MM.1S (cell line): ENCODE data around the gene RAB44.

Experiments used
- DNase-seq: peaks from one replicate; pipeline ENCODE4 v3.0.0-alpha.2; 2015
- H2AFZ ChIP-seq: fragments of 300-600 bp; sonication (generic); 2 replicates; pipeline ENCODE4 v1.6.0; 2016; ENCODE audit warnings: antibody characterized with exemption, low read length
- H3F3A ChIP-seq: fragments of 300-600 bp; sonication (generic); 2 replicates; pipeline ENCODE4 v1.6.1; 2016; ENCODE audit warnings: mild to moderate bottlenecking, antibody characterized with exemption, low read length, moderate library complexity, mixed read lengths; ENCODE audit not compliant: insufficient read depth
- H3K27ac ChIP-seq: fragments of 300-600 bp; sonication (generic); 2 replicates; pipeline ENCODE4 v1.5.1; 2016; ENCODE audit warnings: mild to moderate bottlenecking, low read length
- H3K27me3 ChIP-seq: fragments of 300-600 bp; sonication (generic); replicated peaks from 2 replicates; pipeline ENCODE4 v1.6.0; 2016; ENCODE audit warnings: low read length; ENCODE audit not compliant: insufficient read depth
- H3K36me3 ChIP-seq: fragments of 300-600 bp; sonication (generic); replicated peaks from 2 replicates; pipeline ENCODE4 v1.6.1; 2016; ENCODE audit warnings: mild to moderate bottlenecking, low read length, mixed read lengths; ENCODE audit not compliant: insufficient read depth
- H3K4me1 ChIP-seq: fragments of 300-600 bp; sonication (generic); 2 replicates; pipeline ENCODE4 v1.6.1; 2016; ENCODE audit warnings: low read length, mixed read lengths
- H3K4me2 ChIP-seq: fragments of 300-600 bp; sonication (generic); 2 replicates; pipeline ENCODE4 v1.6.0; 2016; ENCODE audit warnings: low read depth, low read length
- H3K4me3 ChIP-seq: fragments of 300-600 bp; sonication (generic); 2 replicates; pipeline ENCODE4 v1.5.1; 2016; ENCODE audit warnings: low read length, mixed read lengths
- H3K79me2 ChIP-seq: fragments of 300-600 bp; sonication (generic); 2 replicates; pipeline ENCODE4 v1.6.1; 2016; ENCODE audit warnings: mixed run types, low read length, mixed read lengths
- H3K9ac ChIP-seq: fragments of 300-600 bp; sonication (generic); 2 replicates; pipeline ENCODE4 v1.6.1; 2016; ENCODE audit warnings: low read length, mixed read lengths
- H3K9me2 ChIP-seq: fragments of 300-600 bp; sonication (generic); replicated peaks from 2 replicates; pipeline ENCODE4 v1.6.1; 2016; ENCODE audit warnings: mild to moderate bottlenecking, low read length, mixed read lengths; ENCODE audit not compliant: insufficient read depth
- H3K9me3 ChIP-seq: fragments of 300-600 bp; sonication (generic); replicated peaks from 2 replicates; pipeline ENCODE4 v1.6.1; 2016; ENCODE audit warnings: mild to moderate bottlenecking, low read length, mixed read lengths; ENCODE audit not compliant: insufficient read depth
- H4K20me1 ChIP-seq: fragments of 300-600 bp; sonication (generic); 2 replicates; pipeline ENCODE4 v1.6.1; 2016; ENCODE audit warnings: mild to moderate bottlenecking, low read length, moderate library complexity, mixed read lengths; ENCODE audit not compliant: insufficient read depth
- CTCF ChIP-seq: fragments of 300-600 bp; sonication (generic); IDR thresholded peaks from 2 replicates; pipeline ENCODE4 v1.5.1; 2016; ENCODE audit warnings: antibody characterized with exemption, low read length, mixed read lengths
- EZH2 ChIP-seq: fragments of 300-600 bp; sonication (generic); optimal IDR thresholded peaks from 2 replicates; pipeline ENCODE3; 2017; ENCODE audit warnings: low read depth, mild to moderate bottlenecking, antibody characterized with exemption, low read length, mixed read lengths
- EZH2phosphoT487 ChIP-seq: fragments of 300-600 bp; sonication (generic); IDR thresholded peaks from 2 replicates; pipeline ENCODE4 v1.6.1; 2018; ENCODE audit warnings: antibody characterized with exemption, low read length

The RAB44 gene

DNA sequence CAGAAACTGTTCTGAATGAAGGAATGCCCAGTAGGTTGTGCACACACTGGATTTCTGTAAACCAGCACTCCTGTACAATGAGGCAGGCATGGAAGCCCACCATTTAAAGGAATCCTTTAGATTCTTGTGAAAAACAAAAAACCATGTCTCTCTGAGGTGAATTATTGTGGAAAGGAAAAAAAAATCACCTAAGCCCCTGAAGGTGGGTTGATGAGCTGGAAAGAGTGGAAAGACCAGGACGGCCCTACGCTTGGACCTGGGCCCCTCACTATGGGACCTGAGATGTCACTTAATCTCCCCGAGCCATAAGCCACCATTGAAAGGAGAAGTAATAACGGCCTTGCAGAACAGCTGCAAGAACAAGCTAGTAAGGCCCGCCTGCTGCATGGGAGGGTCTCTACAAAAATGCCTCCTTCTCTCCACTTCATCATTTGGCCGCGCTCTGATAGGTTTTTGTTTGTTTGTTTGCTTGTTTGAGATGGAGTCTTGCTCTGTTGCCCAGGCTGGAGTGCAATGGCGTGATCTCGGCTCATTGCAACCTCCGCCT, 68.8 kb downstream of the RAB44 start:
- TF ChIP-seq CTCF, result no peak
- TF ChIP-seq EZH2, result no peak
- no peak for TF ChIP-seq EZH2phosphoT487
- Histone ChIP-seq H3K27me3 (no peaks in the 10 kb centered on the region), H3K9me2 (no peaks in the 10 kb centered on the region), H3K36me3 (no peaks in the 10 kb centered on the region), H3K79me2 (no peaks in the 10 kb centered on the region), H3K4me2 (no peak overlapping the region), H3K4me1 (peaks cover 9% of the 10 kb centered on the region), H3K27ac (no peak overlapping the region), H3K9me3 (no peaks in the 10 kb centered on the region), H3F3A (no peaks in the 10 kb centered on the region), H4K20me1 (no peaks in the 10 kb centered on the region), H3K9ac (no peak overlapping the region), H2AFZ (0 out of 2 replicates have a peak overlapping the region, but pooled peaks have one; percentile 0), H3K4me3 (no peak overlapping the region)
- DNase-seq, result no peak

DNA sequence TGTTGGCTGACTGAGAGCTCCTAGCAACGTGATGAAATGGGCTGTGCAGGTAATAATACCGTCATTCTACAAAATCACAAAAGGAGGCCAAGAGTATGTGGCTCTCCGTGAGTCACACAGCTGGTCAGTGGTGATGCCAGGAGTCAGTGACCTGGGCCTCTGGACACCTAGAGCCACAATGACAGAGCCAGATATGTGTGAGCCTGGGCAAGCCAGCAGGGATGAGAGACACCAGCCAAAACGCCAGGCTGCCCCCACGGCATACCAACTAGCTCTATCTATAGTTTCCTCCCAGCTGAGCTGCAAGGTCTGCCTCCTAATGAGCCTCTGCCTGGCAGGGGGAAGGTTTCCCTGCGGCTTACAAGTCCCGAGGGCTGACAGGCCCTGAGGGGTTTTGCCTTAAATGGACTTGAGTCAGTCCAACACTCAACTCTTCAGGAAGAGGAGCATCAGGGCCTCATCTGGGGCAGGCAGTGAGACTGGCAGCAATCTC, 71.6 kb downstream of the RAB44 start:
- Histone ChIP-seq H3K4me2 (no peak overlapping the region), H3K27ac (no peak overlapping the region)

DNA sequence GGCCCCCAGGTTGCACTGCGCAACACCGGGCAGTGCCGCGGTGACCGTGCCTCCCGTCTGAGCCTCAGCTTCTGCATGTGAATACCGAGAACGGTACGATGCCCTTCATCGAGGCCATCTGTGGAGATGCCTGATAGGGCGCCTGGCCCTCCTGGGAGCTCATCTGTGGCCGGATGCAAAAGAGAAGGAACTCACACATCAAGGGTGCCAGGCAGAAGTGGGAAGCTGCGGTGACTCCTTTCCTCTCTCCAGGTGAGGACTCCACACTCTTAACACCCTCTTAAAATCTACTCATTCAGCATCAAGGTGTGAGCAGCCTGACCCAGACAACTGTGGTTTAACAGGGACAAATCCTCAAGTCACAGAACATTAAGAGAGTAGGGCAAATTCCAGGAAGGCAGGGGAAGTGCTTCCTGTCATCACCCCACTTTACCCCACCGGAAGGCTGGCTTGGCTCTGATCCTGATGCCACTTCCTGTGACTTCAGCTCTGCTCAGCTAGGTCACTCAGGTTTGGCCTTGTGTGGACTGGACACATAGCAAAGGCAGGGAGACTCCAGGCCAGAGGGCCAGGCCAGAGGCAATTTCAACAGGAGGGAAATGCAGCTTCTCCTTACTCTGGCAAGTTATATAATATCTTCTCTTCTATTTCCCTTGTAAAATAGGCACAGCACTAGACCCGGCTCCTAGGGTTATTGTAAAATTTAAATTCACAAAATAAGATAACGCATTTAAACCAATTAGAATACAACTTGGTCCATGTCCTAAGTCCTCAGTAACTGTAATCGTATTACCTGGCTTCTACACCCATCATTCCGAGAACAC, 72.3 kb downstream of the RAB44 start:
- H3K9me2 ChIP-seq, result no peaks in the 10 kb centered on the region
- peaks cover 9% of the 10 kb centered on the region for H3K4me1 ChIP-seq
- no peaks in the 10 kb centered on the region for H3K79me2 ChIP-seq
- no peak overlapping the region for H3K4me3 ChIP-seq
- no peaks in the 10 kb centered on the region for H3K27me3 ChIP-seq
- no peak for TF ChIP-seq EZH2
- TF ChIP-seq EZH2phosphoT487, result no peak
- TF ChIP-seq CTCF, result no peak
- no peak overlapping the region for H3K4me2 ChIP-seq
- H3K36me3 ChIP-seq, result no peaks in the 10 kb centered on the region
- no peaks in the 10 kb centered on the region for H3F3A ChIP-seq
- no peaks in the 10 kb centered on the region for H4K20me1 ChIP-seq
- H3K9ac ChIP-seq, result no peak overlapping the region
- no peaks in the 10 kb centered on the region for H3K9me3 ChIP-seq
- no peak for DNase-seq
- no peak overlapping the region for H3K27ac ChIP-seq
- H2AFZ ChIP-seq, result no peak overlapping the region

More for the DNA sequence above, 71.6 kb downstream of the RAB44 start:
- Histone ChIP-seq H3K36me3 (no peaks in the 10 kb centered on the region), H4K20me1 (no peaks in the 10 kb centered on the region), H2AFZ (no peak overlapping the region), H3K79me2 (no peaks in the 10 kb centered on the region), H3K4me3 (no peak overlapping the region), H3K9me2 (no peaks in the 10 kb centered on the region), H3K9ac (no peak overlapping the region), H3K4me1 (peaks cover 9% of the 10 kb centered on the region), H3K27me3 (no peaks in the 10 kb centered on the region), H3K9me3 (no peaks in the 10 kb centered on the region), H3F3A (no peaks in the 10 kb centered on the region)
- TF ChIP-seq EZH2, result no peak
- TF ChIP-seq CTCF, result no peak
- DNase-seq, result no peak
